ENCODE results near the gene MRTFA.
"Not testable (repeated sequence)": the region's sequence is repeated elsewhere in the genome, so short reads cannot be mapped to it uniquely, and the experiment has no call there.

Gene MRTFA

DNA sequence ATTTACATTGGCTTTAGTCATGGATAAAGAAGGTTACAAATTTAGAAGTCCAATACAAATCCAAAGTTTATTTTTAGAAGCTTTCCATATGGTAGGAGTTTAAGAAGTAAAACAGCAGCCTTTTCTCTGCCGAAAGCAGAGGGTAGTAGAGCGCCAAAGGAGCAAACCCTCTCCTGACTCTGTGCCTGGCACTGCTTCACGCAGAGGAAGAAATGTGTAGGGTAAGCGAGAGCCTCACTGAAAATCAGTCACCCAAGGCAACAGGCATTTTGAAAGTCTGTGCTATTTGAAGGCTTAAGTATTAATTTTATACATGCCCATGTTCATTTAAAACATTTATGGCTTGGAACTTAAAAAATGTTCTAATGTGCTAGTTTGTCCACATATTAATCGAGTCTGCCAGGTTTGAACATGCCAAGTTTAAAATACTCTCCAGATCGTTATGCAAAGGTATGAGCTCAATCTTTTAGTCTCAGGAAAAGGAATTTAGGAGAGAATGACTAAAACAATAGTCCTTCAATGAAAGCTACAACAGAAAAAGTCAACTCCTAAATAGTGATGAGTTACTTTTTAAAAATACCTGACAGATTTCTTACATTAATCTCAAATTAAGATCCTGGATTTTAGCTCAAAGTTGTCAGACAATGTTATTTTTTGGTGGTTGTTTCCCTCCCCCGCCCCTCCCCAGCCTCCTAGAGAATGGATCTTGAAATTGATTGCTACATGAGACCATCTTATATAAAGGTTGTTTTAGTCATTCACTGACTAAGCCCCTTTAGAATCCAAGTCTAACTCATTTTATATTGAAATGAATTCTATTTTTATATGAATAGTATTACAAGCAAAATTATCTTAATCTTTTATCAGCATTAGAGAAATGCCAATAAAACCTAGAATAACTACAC lies 38.7 kb downstream of the MRTFA start:
- in situ Hi-C loops (cut with MboI; ENCODE audit: low sequenced_read_pairs): no loop called here

DNA sequence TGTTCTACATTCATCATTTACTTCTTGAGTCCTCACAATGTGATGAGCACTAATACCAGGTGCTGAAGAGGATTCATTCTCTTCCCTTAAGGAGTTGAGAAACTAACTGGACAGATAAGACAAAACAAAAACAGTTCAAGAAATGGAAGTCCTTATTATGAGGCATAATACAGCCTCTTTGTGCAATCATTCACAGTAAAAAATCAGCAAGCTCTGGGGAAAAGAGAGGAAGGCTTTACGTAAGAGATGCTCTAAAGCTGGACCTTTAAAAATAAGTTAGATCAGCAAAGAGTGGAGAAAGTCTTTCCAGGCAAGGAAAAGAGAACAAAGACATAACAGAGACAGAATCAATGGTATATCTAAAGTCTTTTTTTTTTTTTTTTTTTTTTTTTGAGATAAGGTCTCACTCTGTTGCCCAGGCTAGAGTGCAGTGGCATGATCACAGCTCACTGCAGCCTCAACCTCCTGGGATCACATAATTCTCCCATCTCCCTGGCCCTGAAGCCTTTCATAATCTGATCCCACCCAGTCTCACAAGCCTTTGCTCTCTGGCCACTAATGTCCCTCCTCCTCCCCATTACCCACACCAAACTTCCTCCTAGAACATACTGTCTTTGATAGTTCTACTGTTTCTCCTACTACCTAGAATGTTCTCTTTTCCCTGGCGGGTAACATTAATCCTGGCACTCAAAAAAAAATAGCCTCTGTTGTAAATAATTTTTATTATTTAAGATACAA lies 40.9 kb downstream of the MRTFA start:
- in situ Hi-C loops (cut with MboI; ENCODE audit: low sequenced_read_pairs): no loop called here

DNA sequence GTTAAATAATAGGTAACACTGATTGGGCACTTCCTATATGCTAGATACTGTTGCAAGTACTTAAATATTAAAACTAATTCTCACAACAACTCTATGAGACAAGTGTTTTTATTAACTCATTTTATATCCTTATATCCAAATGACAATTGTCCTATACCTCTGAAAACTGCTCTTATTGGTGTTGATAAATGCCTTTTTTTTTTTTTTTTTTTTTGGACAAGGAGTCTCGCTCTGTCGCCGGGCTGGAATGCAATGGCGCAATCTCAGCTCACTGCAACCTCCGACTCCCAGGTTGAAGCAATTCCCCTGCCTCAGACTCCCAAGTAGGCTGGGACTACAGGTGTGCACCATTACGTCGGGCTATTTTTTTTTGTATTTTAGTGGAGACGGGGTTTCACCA lies 41.6 kb downstream of the MRTFA start:
- in situ Hi-C loops (cut with MboI; ENCODE audit: low sequenced_read_pairs): no loop called here

DNA sequence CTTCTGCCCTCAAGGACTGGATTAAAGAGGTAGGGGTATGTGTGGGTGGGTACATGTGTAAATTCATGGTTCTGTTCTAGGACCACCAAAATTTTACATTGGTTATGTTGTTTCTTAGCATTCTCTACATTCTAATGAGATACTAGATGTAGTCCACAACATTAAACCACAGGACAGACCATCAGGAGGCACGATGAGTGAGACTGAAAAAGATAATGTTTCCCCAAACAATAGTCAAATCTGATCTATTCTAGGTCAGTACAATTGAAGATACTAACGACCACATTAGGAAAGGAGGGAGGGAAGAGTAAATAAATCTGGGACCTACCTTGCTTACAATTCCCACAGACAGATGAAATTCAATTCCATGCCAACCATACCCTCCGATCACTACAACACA lies 42.2 kb downstream of the MRTFA start:
- in situ Hi-C loops (cut with MboI; ENCODE audit: low sequenced_read_pairs): no loop called here

DNA sequence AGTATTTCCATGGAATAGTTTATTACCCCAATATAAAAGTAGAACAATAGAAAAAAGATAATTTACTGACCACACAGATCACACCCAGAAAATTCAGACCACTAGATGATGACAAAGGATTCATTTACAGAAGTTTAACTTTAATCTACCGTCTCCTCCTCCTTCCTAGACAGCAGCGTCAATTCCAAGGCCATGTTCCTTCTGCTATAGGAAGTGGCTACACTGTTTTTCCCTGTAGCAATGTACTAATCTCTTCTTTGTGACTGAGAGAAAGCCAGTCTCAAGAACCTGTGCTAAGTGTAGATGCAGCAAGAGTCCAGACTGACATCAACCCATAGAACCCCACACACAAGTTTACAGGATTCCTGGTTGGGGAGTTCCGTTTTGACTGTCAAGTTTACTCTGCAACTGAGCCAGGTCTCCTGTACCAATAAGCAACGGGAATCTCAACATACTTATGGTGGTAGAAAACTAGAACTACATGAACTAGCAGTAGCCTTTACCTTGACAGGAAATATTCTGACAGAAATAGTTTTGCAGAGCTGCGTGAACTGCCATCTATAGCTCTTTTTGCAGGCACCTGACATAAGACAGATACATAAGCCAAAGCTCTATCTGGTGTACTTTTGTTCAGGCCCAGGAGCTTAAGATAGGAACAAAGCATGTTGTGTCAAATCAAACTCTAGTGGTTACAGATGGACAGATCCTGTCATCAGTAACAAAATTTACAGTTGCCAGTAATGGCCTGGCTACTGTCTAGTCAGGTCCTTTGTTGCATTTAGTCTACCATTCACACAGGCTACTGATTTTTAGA lies 42.9 kb downstream of the MRTFA start:
- in situ Hi-C loops (cut with MboI; ENCODE audit: low sequenced_read_pairs): no loop called here

DNA sequence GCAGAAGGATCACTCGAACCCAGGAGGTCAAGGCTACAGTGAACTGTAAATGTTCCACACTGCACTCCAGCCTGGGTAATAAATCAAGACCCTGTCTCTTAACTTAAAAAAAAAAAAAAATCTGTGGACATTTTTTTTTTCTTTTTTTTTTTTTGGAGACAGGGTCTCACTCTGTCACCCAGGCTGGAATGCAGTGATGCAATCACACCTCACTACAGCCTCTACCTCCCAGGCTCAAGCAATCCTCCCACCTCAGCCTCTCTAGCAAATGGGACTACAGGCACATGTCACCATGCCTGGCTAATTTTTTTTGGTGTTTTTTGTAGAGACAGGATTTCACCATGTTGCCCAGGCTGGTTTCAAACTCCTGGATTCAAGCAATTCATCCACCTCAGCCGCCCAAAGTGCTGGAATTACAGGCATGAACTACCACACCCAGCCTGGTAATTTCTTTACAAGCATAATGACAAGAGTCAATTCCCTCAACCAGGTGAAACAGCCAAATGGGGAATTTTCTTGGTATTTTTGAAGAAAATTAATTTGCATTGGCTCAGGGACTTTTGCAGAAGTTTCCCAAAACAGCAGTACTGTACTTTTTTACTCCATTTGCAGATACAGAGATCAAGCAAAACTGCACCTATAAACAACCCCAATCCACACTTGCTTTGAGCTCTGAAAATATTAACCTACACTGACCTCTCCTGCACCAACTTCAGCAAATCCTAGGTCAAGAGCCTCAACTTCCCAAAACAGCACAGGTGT lies 44.0 kb downstream of the MRTFA start:
- in situ Hi-C loops (cut with MboI; ENCODE audit: low sequenced_read_pairs): no loop called here

DNA sequence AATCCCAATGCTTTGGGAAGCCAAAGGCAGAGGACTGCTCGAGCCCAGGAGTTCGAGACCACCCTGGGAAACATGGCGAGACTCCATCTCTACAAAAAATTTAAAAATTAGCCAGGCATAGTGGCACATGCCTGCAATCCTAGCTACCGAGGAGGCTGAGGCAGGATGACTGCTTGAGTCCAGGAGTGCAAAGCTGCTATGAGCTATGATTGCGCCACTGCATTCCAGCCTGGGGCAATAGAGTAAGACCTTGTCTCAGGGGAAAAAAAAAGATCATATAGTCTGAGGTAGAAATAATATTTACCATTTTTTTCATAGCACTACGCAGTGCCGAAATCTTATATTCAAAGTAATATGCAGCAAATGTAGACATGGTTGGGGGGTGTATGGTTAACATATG lies 47.8 kb downstream of the MRTFA start:
- in situ Hi-C loops (cut with MboI; ENCODE audit: low sequenced_read_pairs): no loop called here

DNA sequence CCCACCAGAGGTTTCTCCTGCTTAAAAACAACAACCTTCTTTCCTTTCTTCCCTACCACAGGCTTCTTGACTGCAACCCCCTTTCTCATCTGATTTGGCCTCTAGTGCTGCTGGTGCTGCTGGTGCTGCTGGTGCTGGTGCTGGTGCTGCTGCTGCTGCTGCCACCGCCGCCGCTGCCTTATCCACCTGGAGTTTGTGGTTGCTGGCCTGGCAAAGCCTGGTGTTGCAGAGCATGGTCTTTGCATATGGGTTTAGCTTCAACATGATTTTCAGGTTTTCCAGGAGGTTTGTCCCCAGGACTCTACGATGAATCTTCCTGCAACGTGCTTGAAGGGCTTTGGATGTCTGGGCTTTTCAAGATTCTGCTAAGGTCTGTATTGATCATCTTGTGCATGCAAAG lies 49.7 kb downstream of the MRTFA start:
- in situ Hi-C loops (cut with MboI; ENCODE audit: low sequenced_read_pairs): no loop called here

DNA sequence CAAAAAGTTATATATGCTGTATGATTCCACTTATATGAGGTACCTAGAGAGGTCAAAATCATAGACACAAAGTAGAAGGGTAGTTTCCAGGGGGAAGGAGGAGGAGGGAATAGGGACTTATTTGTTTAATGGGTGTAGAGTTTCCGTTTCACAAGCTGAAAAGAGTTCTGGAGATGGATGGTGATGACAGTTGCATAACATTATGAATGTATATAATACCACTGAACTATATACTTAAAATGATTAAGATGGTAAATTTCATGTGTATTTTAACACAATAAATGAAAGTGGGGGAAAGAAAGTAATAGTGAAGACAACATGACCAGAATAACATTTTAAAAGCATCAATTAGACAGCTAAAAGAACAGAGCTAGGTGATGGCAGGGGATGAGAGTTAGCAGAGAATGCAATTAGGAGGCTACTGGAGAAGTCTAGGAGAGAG lies 51.2 kb downstream of the MRTFA start:
- in situ Hi-C loops (cut with MboI; ENCODE audit: low sequenced_read_pairs): no loop called here

DNA sequence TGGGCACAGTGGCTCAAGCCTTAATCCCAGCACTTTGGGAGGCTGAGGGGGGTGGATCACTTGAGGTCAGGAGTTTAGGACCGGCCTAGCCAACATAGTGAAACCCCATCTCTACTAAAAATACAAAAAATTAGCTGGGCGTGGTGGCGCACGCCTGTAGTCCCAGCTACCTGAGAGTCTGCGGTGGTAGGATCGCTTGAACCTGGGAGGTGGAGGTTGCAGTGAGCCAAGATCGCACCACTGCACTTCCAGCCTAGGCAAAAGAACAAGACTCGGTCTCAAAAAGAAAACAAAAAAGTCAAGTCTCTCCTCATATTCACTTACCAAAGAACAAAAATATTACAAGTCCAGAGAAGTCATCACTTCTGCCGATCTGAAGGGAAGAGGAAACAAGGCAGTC lies 51.8 kb downstream of the MRTFA start:
- in situ Hi-C loops (cut with MboI; ENCODE audit: low sequenced_read_pairs): not testable (repeated sequence)

DNA sequence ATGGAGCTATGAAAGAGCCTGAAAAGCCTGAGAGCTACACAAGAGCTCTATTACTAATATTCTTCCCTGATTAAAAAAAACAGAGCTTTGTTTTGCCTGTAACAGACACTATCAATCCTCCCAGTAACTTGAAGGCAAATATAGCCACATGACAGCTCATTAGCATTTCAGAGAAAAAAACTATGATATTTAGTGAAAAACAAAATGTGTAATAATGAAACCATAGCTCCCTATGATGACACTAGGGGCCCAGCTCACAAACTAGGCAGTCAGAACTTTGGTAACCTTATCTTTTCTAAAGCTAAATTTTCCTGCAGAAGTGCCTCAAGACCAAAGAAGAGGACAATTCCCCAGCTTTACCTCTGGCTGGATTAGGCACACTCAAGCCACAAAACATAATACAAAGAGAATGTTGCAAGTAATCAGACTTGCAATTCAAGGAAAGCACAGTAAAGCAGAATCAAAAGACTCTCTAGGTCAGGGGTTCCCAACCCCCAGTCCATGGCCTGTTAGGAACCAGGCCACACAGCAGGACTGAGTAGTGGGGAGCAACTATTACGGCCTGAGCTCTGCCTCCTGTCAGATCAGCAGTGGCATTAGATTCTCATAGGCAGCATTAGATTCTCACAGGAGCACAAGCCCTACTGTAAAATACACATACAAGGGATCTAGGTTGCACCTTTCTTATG lies 53.3 kb downstream of the MRTFA start:
- in situ Hi-C loops (cut with MboI; ENCODE audit: low sequenced_read_pairs): no loop called here

DNA sequence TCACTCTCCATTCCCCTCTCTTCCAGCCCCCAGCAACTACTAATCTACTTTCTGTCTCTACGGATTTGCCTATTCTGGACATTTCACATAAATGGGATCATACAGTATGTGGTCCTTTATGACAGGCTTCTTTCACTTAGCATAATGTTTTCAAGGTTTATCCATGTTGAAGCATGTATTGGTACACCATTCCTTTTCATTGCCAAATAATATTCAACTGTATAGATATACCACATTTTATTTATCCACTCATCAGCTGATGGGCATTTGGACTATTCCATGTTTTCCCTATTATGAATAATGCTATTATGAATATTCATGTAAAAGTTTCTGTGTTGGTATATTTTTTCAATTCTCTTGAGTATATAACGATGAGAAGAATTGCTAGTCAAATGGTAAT lies 54.5 kb downstream of the MRTFA start:
- in situ Hi-C loops (cut with MboI; ENCODE audit: low sequenced_read_pairs): no loop called here

DNA sequence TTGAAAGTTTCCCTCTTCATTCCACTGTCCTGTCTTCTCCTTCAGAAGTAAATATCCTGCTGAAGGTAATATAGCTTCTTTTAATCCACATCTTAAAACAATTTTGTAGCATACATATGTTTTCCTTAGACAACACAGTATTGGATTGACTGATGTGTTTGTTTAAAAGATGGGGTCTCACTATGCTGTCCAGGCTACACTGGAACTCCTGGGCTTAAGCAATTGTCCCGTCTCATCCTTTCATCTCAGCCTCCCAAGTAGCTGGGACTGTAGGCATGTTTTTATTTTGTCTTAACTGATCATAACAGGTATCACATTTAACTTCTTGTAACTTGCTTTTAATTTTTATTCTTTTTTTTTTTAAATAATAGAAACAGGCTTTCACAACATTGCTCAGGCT lies 55.9 kb downstream of the MRTFA start:
- in situ Hi-C loops (cut with MboI; ENCODE audit: low sequenced_read_pairs): no loop called here

DNA sequence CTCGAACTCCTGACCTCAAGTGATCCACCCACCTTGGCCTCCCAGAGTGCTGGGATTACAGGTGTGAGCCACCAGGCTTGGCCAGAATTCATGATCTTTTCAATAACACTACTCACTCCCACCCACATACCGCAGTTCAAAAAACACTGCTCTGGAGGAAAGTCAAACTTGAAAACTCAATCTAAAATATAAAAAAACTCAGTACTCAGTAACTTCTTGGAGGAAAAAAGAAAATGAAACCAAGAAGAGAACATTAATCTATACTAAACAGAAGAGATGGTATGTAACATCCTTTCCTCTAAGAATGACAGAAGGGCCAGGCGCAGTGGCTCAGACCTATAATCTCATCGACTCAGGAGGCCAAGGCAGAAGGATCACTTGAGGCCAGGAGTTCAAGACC lies 58.3 kb downstream of the MRTFA start:
- in situ Hi-C loops (cut with MboI; ENCODE audit: low sequenced_read_pairs): no loop called here

DNA sequence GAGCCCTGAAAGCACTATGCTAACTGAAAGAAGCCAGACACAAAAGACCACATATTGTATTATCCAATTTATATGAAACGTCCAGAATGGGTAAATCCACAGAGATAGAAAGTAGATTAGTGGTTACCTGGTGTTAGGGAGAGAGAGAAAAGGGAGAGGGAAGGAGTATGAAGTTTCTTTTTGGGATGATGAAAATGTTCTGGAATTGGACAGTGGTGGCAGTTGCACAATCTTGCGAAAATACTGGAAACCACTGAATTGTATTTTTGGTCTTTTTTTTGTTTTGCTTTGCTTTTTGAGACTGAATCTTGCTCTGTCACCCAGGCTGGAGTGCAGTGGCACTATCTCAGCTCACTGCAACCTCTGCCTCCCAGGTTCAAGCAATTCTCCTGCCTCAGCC lies 63.5 kb downstream of the MRTFA start:
- in situ Hi-C loops (cut with MboI; ENCODE audit: low sequenced_read_pairs): no loop called here

DNA sequence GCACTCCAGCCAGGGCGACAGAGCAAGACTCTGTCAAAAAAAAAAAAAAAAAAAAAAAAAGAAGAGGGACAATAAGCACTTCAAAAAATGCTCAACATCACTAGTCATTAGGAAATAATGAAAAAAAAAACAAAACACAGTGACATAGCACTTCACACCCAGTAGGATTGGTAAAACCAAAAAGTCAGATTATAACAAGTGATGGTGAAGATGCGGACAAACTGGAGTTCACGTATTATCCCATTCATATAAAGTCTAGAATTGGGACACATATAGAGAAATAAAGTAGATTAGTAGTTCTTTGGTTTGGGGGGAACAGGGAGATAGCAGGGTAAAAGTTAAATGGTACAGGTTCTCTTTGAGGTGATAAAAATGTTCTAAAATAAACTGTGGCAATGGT lies 64.6 kb downstream of the MRTFA start:
- in situ Hi-C loops (cut with MboI; ENCODE audit: low sequenced_read_pairs): no loop called here

DNA sequence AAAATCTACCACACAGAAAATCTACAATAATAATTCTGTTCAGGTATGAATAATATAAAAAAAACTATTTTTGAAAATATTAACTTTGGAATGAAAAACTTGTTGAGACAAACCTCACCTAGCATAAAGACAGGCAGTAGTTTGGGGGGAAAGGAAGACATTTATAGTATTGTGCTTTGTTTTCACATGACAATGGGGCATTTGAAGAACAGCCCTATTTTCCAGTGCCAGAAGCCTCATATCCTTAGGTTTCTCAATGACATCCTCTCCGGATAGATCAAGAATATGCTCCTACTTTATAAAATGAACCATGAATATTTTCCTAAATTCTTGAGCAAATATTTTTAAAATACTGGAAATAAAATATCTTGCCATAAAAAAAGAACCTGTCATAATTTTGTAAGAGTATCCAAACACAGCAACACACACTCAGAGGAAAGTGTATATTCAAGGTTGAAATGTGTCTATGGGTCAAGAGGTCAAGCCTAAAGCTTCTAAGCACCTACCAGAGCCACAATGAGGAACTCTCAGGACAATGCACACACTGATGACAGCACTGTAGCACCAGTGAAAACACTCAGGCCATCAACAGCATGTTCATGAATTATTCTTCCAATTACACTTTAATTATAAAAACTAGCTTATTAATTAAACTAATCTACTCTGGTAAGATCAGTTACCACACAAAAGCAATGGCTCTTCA lies 68.7 kb downstream of the MRTFA start:
- in situ Hi-C loops (cut with MboI; ENCODE audit: low sequenced_read_pairs): no loop called here

DNA sequence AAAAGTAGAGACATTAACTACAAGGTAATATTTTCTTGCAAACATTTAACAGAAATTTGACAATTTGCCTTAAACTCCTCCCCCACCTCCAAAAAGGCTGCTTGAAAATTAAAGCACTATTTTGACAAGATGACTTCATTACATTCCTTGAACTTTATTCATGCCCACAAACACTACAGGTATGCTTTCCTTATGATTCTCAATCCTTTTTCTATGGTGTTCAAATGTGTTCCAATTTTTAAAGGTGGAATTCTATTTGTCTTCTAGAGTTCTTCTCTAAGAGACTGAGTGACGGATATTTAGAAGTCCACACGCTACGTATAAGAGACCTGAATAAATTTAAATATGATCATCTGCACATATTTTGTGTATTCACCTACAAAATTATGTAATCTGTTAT lies 69.4 kb downstream of the MRTFA start:
- in situ Hi-C loops (cut with MboI; ENCODE audit: low sequenced_read_pairs): no loop called here

DNA sequence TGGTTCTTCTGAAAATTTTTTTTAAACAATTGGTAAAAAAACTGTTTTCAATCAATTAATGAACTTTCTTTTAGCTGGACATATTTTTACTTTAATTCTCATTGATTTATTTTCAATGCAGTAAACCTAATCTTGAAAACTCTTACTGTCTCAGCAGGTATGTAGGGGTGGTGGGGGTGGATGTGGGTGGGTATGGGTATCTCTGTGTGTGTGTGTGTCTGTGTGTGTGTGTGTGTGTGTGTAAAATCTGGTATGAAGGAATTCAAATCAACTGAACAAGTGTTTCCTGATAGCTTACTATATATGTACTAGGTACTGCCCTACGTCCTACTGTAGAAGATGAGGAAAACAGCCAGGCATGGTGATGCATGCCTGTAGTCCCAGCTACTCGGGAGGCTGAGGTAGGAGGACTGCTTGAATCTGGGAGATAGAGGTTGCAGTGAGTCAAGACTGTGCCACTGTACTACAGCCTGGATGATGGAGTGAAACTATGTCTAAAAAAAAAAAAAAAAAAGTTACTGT lies 75.5 kb downstream of the MRTFA start:
- in situ Hi-C loops (cut with MboI; ENCODE audit: low sequenced_read_pairs): no loop called here

Measured in HL-60/S4 treated with phorbol 12-myristate 13-acetate at 8.2 ng/mL for 4 days and 3 days (cell line).